IMR-90 (cell line): Measurements from ENCODE around the gene SPAST. TPM values are rescaled to one million over a fixed set of nuclear protein-coding genes. Genes with fewer than 3 reads are reported as not detected.
"Not testable (repeated sequence)": the region's sequence is repeated elsewhere in the genome, so short reads cannot be mapped to it uniquely, and the experiment has no call there.

ENCODE experiments used
- ATAC-seq: fragments of 200-7000 bp; cut with Tn5 transposase; 2 replicates; pipeline ENCODE4 v1.9.1; 2020; ENCODE audit warnings: low read depth, mild to moderate bottlenecking, moderate library complexity
- BruUV-seq: library from RNA; stranded (reverse); fragments of 400-500 nt; replicated peaks from 2 replicates; lab custom pipeline; 2021; lab: Mats Ljungman, UMichigan
- CTCF ChIA-PET: fragments of 300-600 bp; formaldehyde crosslinking; extraction: SDS; loops from one replicate; lab custom pipeline; 2021; ENCODE audit warnings: antibody characterized with exemption; lab: Yijun Ruan, JAX
- POLR2A ChIA-PET: fragments of 300-600 bp; sonication (Branson Sonifier 250); formaldehyde crosslinking; loops from one replicate; lab custom pipeline; 2022; ENCODE audit warnings: antibody characterized with exemption; ENCODE audit not compliant: unreplicated experiment; lab: Charles Lee
- DNase-seq: peaks from one replicate; pipeline ENCODE4 v3.0.0; 2013
- H2AFZ ChIP-seq: replicated peaks from 2 replicates; pipeline ENCODE3; 2013; ENCODE audit warnings: low read length, mild to moderate bottlenecking; ENCODE audit not compliant: poor library complexity
- H2AK5ac ChIP-seq: 2 replicates; pipeline ENCODE4 v1.6.1; 2013; ENCODE audit warnings: low read depth, low read length, inconsistent platforms
- H2AK9ac ChIP-seq: replicated peaks from 2 replicates; pipeline ENCODE3; 2013; ENCODE audit warnings: mild to moderate bottlenecking, low read depth, low read length, moderate library complexity; ENCODE audit not compliant: poor library complexity
- H2BK120ac ChIP-seq: 2 replicates; pipeline ENCODE4 v1.6.1; 2013; ENCODE audit warnings: low read depth, low read length, inconsistent platforms
- H2BK15ac ChIP-seq: 3 replicates; pipeline ENCODE4 v1.6.1; 2013; ENCODE audit warnings: low read depth, low read length, inconsistent platforms
- H2BK20ac ChIP-seq: 2 replicates; pipeline ENCODE4 v1.6.1; 2013; ENCODE audit warnings: low read depth, mild to moderate bottlenecking, inconsistent platforms, low read length, moderate library complexity
- H2BK5ac ChIP-seq: 2 replicates; pipeline ENCODE4 v1.6.1; 2013; ENCODE audit warnings: mild to moderate bottlenecking, low read depth, low read length, inconsistent platforms; ENCODE audit not compliant: poor library complexity, severe bottlenecking
- H3K14ac ChIP-seq: replicated peaks from 2 replicates; pipeline ENCODE4 v1.6.1; 2013; ENCODE audit warnings: low read depth, low read length, inconsistent platforms
- H3K18ac ChIP-seq: 2 replicates; pipeline ENCODE4 v1.6.1; 2013; ENCODE audit warnings: low read depth, low read length, control low read depth
- H3K23ac ChIP-seq: 2 replicates; pipeline ENCODE4 v1.6.1; 2013; ENCODE audit warnings: low read depth, low read length, inconsistent platforms
- H3K27ac ChIP-seq: 2 replicates; pipeline ENCODE4 v1.5.1; 2013; ENCODE audit warnings: mild to moderate bottlenecking, control low read depth, low read length; ENCODE audit not compliant: insufficient read depth
- H3K27me3 ChIP-seq: 2 replicates; pipeline ENCODE4 v1.6.1; 2013; ENCODE audit warnings: low read length; ENCODE audit not compliant: control insufficient read depth, insufficient read depth
- H3K36me3 ChIP-seq: 2 replicates; pipeline ENCODE4 v1.6.1; 2013; ENCODE audit warnings: low read length, mixed read lengths; ENCODE audit not compliant: control insufficient read depth, insufficient read depth
- H3K4ac ChIP-seq: 2 replicates; pipeline ENCODE4 v1.6.1; 2013; ENCODE audit warnings: low read depth, low read length, inconsistent platforms
- H3K4me1 ChIP-seq: 2 replicates; pipeline ENCODE4 v1.6.1; 2013; ENCODE audit warnings: low read length, mixed read lengths; ENCODE audit not compliant: control insufficient read depth, insufficient read depth
- H3K4me2 ChIP-seq: 2 replicates; pipeline ENCODE4 v1.6.1; 2013; ENCODE audit warnings: low read depth, mild to moderate bottlenecking, control low read depth, low read length, moderate library complexity
- H3K4me3 ChIP-seq: 2 replicates; pipeline ENCODE4 v1.5.1; 2013; ENCODE audit warnings: low read depth, mild to moderate bottlenecking, control low read depth, low read length, moderate library complexity; ENCODE audit not compliant: insufficient read depth
- H3K56ac ChIP-seq: 2 replicates; pipeline ENCODE4 v1.6.1; 2013; ENCODE audit warnings: low read length, inconsistent platforms; ENCODE audit not compliant: insufficient read depth; ENCODE audit errors: extremely low read depth
- H3K79me1 ChIP-seq, 2 experiments: 2 replicates each; pipeline ENCODE4 v1.6.1; 2013; ENCODE audit warnings: low read length in 2 of 2, inconsistent platforms in 1 of 2, low read depth in 1 of 2
- H3K9ac ChIP-seq: 2 replicates; pipeline ENCODE4 v1.6.1; 2013; ENCODE audit warnings: low read depth, low read length, control low read depth
- H3K9me1 ChIP-seq: 2 replicates; pipeline ENCODE4 v1.6.1; 2013; ENCODE audit warnings: low read length, inconsistent platforms; ENCODE audit not compliant: insufficient read depth
- H3K9me3 ChIP-seq: 2 replicates; pipeline ENCODE4 v1.6.1; 2013; ENCODE audit warnings: low read length; ENCODE audit not compliant: control insufficient read depth, insufficient read depth
- H4K20me1 ChIP-seq: 2 replicates; pipeline ENCODE4 v1.6.1; 2013; ENCODE audit warnings: low read length, inconsistent platforms; ENCODE audit not compliant: insufficient read depth
- H4K5ac ChIP-seq: 2 replicates; pipeline ENCODE4 v1.6.1; 2013; ENCODE audit warnings: mild to moderate bottlenecking, low read depth, low read length, control low read depth
- H4K8ac ChIP-seq, 2 experiments: 2 replicates each; pipeline ENCODE4 v1.6.1; 2013; ENCODE audit warnings: low read depth in 2 of 2, low read length in 2 of 2, control low read depth in 1 of 2, inconsistent platforms in 1 of 2
- H4K91ac ChIP-seq: 2 replicates; pipeline ENCODE4 v1.6.1; 2013; ENCODE audit warnings: low read depth, low read length, inconsistent platforms; ENCODE audit not compliant: insufficient read depth
- FOS ChIP-seq: fragments of 150-350 bp; IDR thresholded peaks from 2 replicates; pipeline ENCODE4 v1.6.1; 2016; ENCODE audit warnings: low read depth, low read length
- POLR2A ChIP-seq: IDR thresholded peaks from 2 replicates; pipeline ENCODE4 v1.6.1; 2012; ENCODE audit warnings: mild to moderate bottlenecking, low read depth, low read length
- RAD21 ChIP-seq: IDR thresholded peaks from 2 replicates; pipeline ENCODE4 v1.6.1; 2012; ENCODE audit warnings: low read length, improper control_type of control experiment
- RFX5 ChIP-seq: IDR thresholded peaks from 2 replicates; pipeline ENCODE4 v1.8.0; 2012; ENCODE audit warnings: low read depth, mild to moderate bottlenecking, low read length, moderate library complexity
- WGBS, 2 experiments: methylation state at CpG; one replicate each; pipeline versions ENCODE4 v1.1.5 to v1.1.7; 2013; ENCODE audit warnings: missing lambda C conversion rate in 2 of 2; ENCODE audit not compliant: insufficient read length in 1 of 2; ENCODE audit errors: extremely low coverage in 2 of 2; 5-methylcytosine and 5-hydroxymethylcytosine counted together
- dilution Hi-C: fragments of 300-500 bp; cut with HindIII; formaldehyde crosslinking; loops from one replicate; pipeline ENCODE4 v1.14.3; 2018; ENCODE audit warnings: low sequenced_read_pairs; ENCODE audit not compliant: unreplicated experiment
- in situ Hi-C: fragments of 300-500 bp; cut with MboI; formaldehyde crosslinking; loops from 3 replicates; pipeline ENCODE4 v1.14.3; 2019; ENCODE audit warnings: low sequenced_read_pairs, inconsistent platforms, mixed read lengths
- intact Hi-C: fragments of 100-400 bp; cut with micrococcal nuclease; formaldehyde crosslinking; loops from 2 replicates; pipeline ENCODE4 v1.10.0; 2022
- polyA plus RNA-seq, 3 experiments: library from polyadenylated mRNA; depleted of rRNA; stranded (reverse); fragments of >200 nt; gene quantifications; 2 replicates each; pipeline ENCODE4 v1.2.3, GENCODE V29; 2012; ENCODE audit warnings: low replicate concordance in 1 of 3
- total RNA-seq: library from RNA; depleted of rRNA; stranded (reverse); fragments of >200 nt; gene quantifications from 2 replicates; pipeline ENCODE4 v1.2.3, GENCODE V29; 2012
- TF ChIP-seq, protein P1 (sequence below): fragments of 150-350 bp; IDR thresholded peaks from 2 replicates; pipeline ENCODE4 v1.6.1; 2017; ENCODE audit warnings: mild to moderate bottlenecking, antibody characterized with exemption, low read length, low read depth

The SPAST gene
- total and polyA plus RNA-seq, 2 of the 4 experiments (the other 2 are of a cell fraction) = 5.3 to 14.5 TPM

DNA sequence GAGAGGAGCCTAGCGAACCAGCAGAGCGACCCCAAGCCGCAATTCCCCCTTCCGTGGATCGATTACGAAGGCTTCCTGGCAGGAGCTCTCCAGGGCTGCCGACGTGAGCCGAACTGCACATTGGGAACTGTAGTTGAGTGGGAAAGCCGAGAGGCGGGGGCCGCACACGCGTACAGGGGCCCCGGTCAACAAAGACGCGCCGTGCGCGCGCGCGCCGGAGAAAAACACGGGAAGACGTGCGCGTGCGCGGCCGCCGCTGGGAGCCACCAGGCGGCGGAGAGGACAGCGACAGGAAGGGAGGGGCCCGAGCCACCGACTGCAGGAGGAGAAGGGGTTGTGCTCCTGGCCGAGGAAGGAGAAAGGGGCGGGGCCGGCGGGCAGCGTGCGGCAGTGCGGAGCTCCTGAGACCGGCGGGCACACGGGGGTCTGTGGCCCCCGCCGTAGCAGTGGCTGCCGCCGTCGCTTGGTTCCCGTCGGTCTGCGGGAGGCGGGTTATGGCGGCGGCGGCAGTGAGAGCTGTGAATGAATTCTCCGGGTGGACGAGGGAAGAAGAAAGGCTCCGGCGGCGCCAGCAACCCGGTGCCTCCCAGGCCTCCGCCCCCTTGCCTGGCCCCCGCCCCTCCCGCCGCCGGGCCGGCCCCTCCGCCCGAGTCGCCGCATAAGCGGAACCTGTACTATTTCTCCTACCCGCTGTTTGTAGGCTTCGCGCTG lies at the start of gene SPAST (continued):
- TF ChIP-seq, protein P1, sequence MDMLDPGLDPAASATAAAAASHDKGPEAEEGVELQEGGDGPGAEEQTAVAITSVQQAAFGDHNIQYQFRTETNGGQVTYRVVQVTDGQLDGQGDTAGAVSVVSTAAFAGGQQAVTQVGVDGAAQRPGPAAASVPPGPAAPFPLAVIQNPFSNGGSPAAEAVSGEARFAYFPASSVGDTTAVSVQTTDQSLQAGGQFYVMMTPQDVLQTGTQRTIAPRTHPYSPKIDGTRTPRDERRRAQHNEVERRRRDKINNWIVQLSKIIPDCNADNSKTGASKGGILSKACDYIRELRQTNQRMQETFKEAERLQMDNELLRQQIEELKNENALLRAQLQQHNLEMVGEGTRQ = no peak
- TF ChIP-seq RAD21 (peak; percentile 27; the same call in 1 of the 2 replicates), FOS (no peak), RFX5 (no peak), POLR2A (no peak; the same call in 1 of the 2 replicates)

DNA sequence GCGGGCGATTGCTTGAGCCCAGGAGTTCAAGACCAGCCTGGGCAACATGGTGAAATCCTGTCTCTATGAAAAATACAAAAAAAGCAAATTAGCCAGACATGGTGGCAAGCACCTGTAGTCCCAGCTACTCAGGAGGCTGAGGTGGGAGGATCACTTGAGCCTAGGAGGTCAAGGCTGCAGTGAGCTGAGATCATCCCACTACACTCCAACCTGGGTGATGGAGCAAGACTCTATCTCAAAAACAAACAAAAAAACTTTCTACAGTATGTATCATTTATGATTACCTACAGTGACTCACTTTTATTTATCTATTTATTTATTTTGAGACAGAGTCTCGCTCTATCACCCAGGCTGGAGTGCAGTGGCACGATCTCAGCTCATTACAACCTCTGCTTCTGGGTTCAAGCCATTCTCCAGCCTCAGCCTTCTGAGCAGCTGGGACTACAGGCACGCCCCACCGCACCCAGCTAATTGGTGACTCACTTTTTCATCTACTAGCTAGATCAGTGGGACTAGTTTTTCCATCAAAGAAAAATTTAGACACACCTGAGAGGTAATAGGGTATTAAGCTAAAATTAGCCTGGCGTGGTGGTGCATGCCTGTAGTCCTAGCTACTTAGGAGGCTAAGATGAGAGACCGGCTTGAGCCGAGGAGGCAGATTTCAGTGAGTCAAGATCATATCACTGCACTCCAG lies 44.4 kb upstream of the SPAST start:
- H3K27ac ChIP-seq, H4K5ac ChIP-seq, ATAC-seq, H3K56ac ChIP-seq, H2AK9ac ChIP-seq, H3K14ac ChIP-seq, H3K4ac ChIP-seq, H4K20me1 ChIP-seq, DNase-seq, H3K23ac ChIP-seq, H3K9me3 ChIP-seq, H2AK5ac ChIP-seq, H3K4me2 ChIP-seq, H3K9me1 ChIP-seq, POLR2A ChIA-PET, H2BK5ac ChIP-seq, H4K91ac ChIP-seq, in situ Hi-C loops, CTCF ChIA-PET, H3K79me1 ChIP-seq, H3K18ac ChIP-seq, H3K4me1 ChIP-seq, H2BK15ac ChIP-seq, BruUV-seq, H2BK20ac ChIP-seq, dilution Hi-C loops, H4K8ac ChIP-seq, intact Hi-C loops, H3K27me3 ChIP-seq, H3K4me3 ChIP-seq, H2BK120ac ChIP-seq, H2AFZ ChIP-seq, H3K9ac ChIP-seq: not testable (repeated sequence)
- H3K36me3 ChIP-seq = peaks cover 12% of the 10 kb centered on the region
- 100% methylated on average over 2 of the region's 9 CpGs; no CpG with 5 or more reads in 1 of the 2 experiments for WGBS, 2 experiments
